H1 (cell line): Measurements from ENCODE around the gene VPS51. TPM values are rescaled to one million over a fixed set of nuclear protein-coding genes. Genes with fewer than 3 reads are reported as not detected.

Source experiments
- BACH1 ChIP-seq: IDR thresholded peaks from 2 replicates; pipeline ENCODE4 v1.6.1; 2012; ENCODE audit warnings: low read length, improper control_type of control experiment
- CHD7 ChIP-seq: fragments of 300-600 bp; sonication (generic); IDR thresholded peaks from 2 replicates; pipeline ENCODE4 v1.7.1; 2012; ENCODE audit warnings: low read length, moderate library complexity, mild to moderate bottlenecking, inconsistent platforms; ENCODE audit not compliant: insufficient replicate concordance
- E2F6 ChIP-seq: IDR thresholded peaks from 2 replicates; pipeline ENCODE4 v1.6.1; 2012; ENCODE audit warnings: inconsistent platforms
- JUND ChIP-seq: IDR thresholded peaks from 2 replicates; pipeline ENCODE4 v1.6.1; 2011; ENCODE audit warnings: mild to moderate bottlenecking, improper control_type of control experiment, low read length
- KDM1A ChIP-seq: fragments of 200-600, 300-600 bp; sonication (generic); IDR thresholded peaks from 2 replicates; pipeline ENCODE4 v1.7.1; 2016; ENCODE audit warnings: mild to moderate bottlenecking, low read length, borderline replicate concordance
- KDM4A ChIP-seq: IDR thresholded peaks from one replicate; pipeline ENCODE4 v1.7.1; 2012; ENCODE audit warnings: low read depth, mild to moderate bottlenecking, moderate library complexity, low read length, inconsistent platforms; ENCODE audit not compliant: severe bottlenecking
- POLR2AphosphoS5 ChIP-seq: IDR thresholded peaks from 2 replicates; pipeline ENCODE4 v1.6.1; 2011; ENCODE audit warnings: low read depth, low read length
- RFX5 ChIP-seq: IDR thresholded peaks from 2 replicates; pipeline ENCODE4 v1.6.1; 2011; ENCODE audit warnings: low read depth, low read length, improper control_type of control experiment, borderline replicate concordance
- polyA plus RNA-seq, 7 experiments: library from polyadenylated mRNA; depleted of rRNA in 3 of 7; stranded (reverse) in 5 of 7; unstranded in 2 of 7; fragments of >200 nt in 5 of 7; fragments of 200-250 nt in 2 of 7; gene quantifications; 1 replicate in 5 of 7; 2 replicates in 1 of 7; 4 replicates in 1 of 7; pipeline versions ENCODE4 v1.2.1 to v1.2.3, GENCODE V29; 2011 to 2013; ENCODE audit warnings: missing spikeins in 2 of 7, mixed read lengths in 2 of 7
- total RNA-seq: library from RNA; stranded (reverse); fragmentation: NEBNext Ultra II Directional; extraction: Animal tissue kit (Norgen Biotek cat#: 25700); gene quantifications from 2 replicates; pipeline ENCODE4 v1.2.1, GENCODE V29; 2021

The VPS51 gene
- total and polyA plus RNA-seq, 2 of the 8 experiments (the other 6 are each of a cell fraction or from before 2014, with no cell fraction given), result 97.4 to 142 TPM

DNA sequence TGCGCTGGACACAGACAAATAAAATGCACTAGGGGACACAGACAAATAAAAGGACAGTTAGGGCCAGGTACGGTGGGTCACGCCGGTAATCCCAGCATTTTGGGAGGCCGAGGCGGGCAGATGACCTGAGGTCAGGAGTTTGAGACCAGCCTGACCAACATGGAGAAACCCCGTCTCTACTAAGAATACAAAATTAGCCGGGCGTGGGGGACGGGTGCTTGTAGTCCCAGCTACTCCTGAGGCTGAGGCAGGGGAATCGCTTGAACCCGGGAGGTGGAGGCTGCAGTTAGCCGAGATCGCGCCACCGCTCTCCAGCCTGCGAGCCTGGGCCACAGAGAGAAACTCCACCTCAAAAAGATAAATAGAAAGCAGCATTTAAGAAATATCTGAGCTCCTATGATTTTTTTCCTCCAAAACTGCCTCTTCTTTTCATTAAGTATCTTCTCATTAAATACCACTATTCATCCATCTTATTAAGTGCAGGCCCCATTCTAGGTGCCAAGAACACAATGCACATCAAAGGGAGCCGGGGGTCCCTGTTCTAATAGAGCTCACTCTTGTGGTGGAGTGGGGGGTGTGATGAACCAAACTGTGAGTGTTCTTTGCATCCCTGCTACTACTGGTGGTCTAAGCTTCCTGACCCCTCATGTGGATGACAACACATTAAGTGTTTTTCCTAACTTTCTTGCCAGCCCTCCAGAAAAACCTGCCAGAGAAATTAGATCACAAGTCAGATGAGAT is 22.3 kb downstream of the VPS51 start (continued):
- TF ChIP-seq CHD7, result no peak
- TF ChIP-seq POLR2AphosphoS5, result no peak
- no peak for TF ChIP-seq KDM1A
- no peak for TF ChIP-seq E2F6
- TF ChIP-seq RFX5, result no peak
- no peak for TF ChIP-seq JUND
- no peak for TF ChIP-seq BACH1
- no peak for TF ChIP-seq KDM4A
- TF ChIP-seq, all 59 proteins: peak for 0
